HEK293 (cell line): ENCODE data around the gene ITPR2.

Experiments used
- CTCF ChIA-PET: fragments of 350-600 bp; formaldehyde crosslinking; extraction: SDS; loops from one replicate; lab custom pipeline; 2021; ENCODE audit warnings: antibody characterized with exemption; lab: Yijun Ruan, JAX
- POLR2A ChIA-PET: fragments of 300-600 bp; formaldehyde crosslinking; extraction: SDS; loops from one replicate; lab custom pipeline; 2020; ENCODE audit warnings: antibody characterized with exemption, inconsistent platforms; lab: Yijun Ruan, JAX
- H3K27ac ChIP-seq: fragments of 200-500 bp; sonication (Bioruptor generic); 2 replicates; pipeline ENCODE4 v1.5.1; 2014; ENCODE audit warnings: low read depth, low read length, control low read depth, inconsistent platforms; ENCODE audit errors: extremely low read depth
- H3K36me3 ChIP-seq, 2 experiments: fragments of 200-500 bp in 1 of 2; sonication (Bioruptor generic) in 1 of 2; 1 replicate in 1 of 2; 2 replicates in 1 of 2; pipeline ENCODE4 v1.5.1; 2014 to 2017; ENCODE audit warnings: inconsistent platforms in 2 of 2, low read length in 2 of 2; ENCODE audit not compliant: control insufficient read depth in 2 of 2, insufficient read depth in 1 of 2
- H3K4me1 ChIP-seq: fragments of 200-500 bp; sonication (Bioruptor generic); 2 replicates; pipeline ENCODE4 v1.5.1; 2014; ENCODE audit warnings: mild to moderate bottlenecking, low read length, inconsistent platforms; ENCODE audit not compliant: control insufficient read depth, insufficient read depth
- H3K4me3 ChIP-seq: 2 replicates; pipeline ENCODE4 v1.5.1; 2011; ENCODE audit warnings: low read depth, mild to moderate bottlenecking, control low read depth, low read length, moderate library complexity
- H3K9me3 ChIP-seq: fragments of 200-500 bp; sonication (Bioruptor generic); 2 replicates; pipeline ENCODE4 v1.5.1; 2014; ENCODE audit warnings: low read depth, low read length, inconsistent platforms; ENCODE audit not compliant: control insufficient read depth, insufficient read depth
- EGR2 ChIP-seq: fragments of 450-650 bp; formaldehyde crosslinking; IDR thresholded peaks from 2 replicates; pipeline ENCODE4 v1.5.1; 2016; ENCODE audit warnings: low read depth, missing biosample characterization, missing genetic modification characterization
- GFI1B ChIP-seq: fragments of 450-650 bp; formaldehyde crosslinking; IDR thresholded peaks from 2 replicates; pipeline ENCODE4 v1.5.1; 2016; ENCODE audit warnings: missing biosample characterization, missing genetic modification characterization
- HIC1 ChIP-seq: fragments of 450-650 bp; formaldehyde crosslinking; IDR thresholded peaks from 2 replicates; pipeline ENCODE4 v1.5.1; 2016; ENCODE audit warnings: missing biosample characterization, missing genetic modification characterization
- KLF9 ChIP-seq: fragments of 450-650 bp; formaldehyde crosslinking; IDR thresholded peaks from 2 replicates; pipeline ENCODE4 v1.5.1; 2016; ENCODE audit warnings: missing biosample characterization, missing genetic modification characterization, low read depth
- OSR2 ChIP-seq: fragments of 450-650 bp; formaldehyde crosslinking; IDR thresholded peaks from 2 replicates; pipeline ENCODE4 v1.5.1; 2016; ENCODE audit warnings: missing biosample characterization, missing genetic modification characterization
- SETDB1 ChIP-seq: IDR thresholded peaks from one replicate; pipeline ENCODE4 v1.6.1; 2017; ENCODE audit warnings: mild to moderate bottlenecking, low read length, moderate library complexity, mixed read lengths; ENCODE audit not compliant: insufficient read length
- SP3 ChIP-seq: fragments of 450-650 bp; formaldehyde crosslinking; IDR thresholded peaks from 2 replicates; pipeline ENCODE4 v1.5.1; 2016; ENCODE audit warnings: missing biosample characterization, missing genetic modification characterization
- ZBTB1 ChIP-seq: fragments of 450-650 bp; formaldehyde crosslinking; IDR thresholded peaks from 2 replicates; pipeline ENCODE4 v1.5.1; 2016; ENCODE audit warnings: missing biosample characterization, missing genetic modification characterization
- ZBTB11 ChIP-seq: fragments of 450-650 bp; formaldehyde crosslinking; conservative IDR thresholded peaks from 2 replicates; pipeline ENCODE4 v1.5.1; 2016; ENCODE audit warnings: low read depth, missing biosample characterization, missing genetic modification characterization
- ZBTB17 ChIP-seq: fragments of 450-650 bp; formaldehyde crosslinking; IDR thresholded peaks from 2 replicates; pipeline ENCODE4 v1.5.1; 2016; ENCODE audit warnings: missing biosample characterization, missing genetic modification characterization
- ZEB2 ChIP-seq: fragments of 450-650 bp; formaldehyde crosslinking; IDR thresholded peaks from 2 replicates; pipeline ENCODE4 v1.5.1; 2016; ENCODE audit warnings: missing biosample characterization, missing genetic modification characterization
- ZFP41 ChIP-seq: fragments of 450-650 bp; formaldehyde crosslinking; IDR thresholded peaks from 2 replicates; pipeline ENCODE4 v1.5.1; 2016; ENCODE audit warnings: missing biosample characterization, missing genetic modification characterization, borderline replicate concordance
- ZNF19 ChIP-seq: fragments of 450-650 bp; formaldehyde crosslinking; IDR thresholded peaks from 2 replicates; pipeline ENCODE4; 2016; ENCODE audit warnings: missing biosample characterization, missing genetic modification characterization, low read depth
- ZNF2 ChIP-seq: fragments of 450-650 bp; formaldehyde crosslinking; IDR thresholded peaks from 2 replicates; pipeline ENCODE4 v1.5.1; 2016; ENCODE audit warnings: missing biosample characterization, missing genetic modification characterization
- ZNF211 ChIP-seq: fragments of 450-650 bp; formaldehyde crosslinking; IDR thresholded peaks from 2 replicates; pipeline ENCODE4 v1.5.1; 2016; ENCODE audit warnings: low read depth, missing biosample characterization, missing genetic modification characterization
- ZNF274 ChIP-seq, 2 experiments: fragments of 200-500 bp in 1 of 2; fragments of 450-650 bp in 1 of 2; sonication (Bioruptor generic) in 1 of 2; formaldehyde crosslinking in 1 of 2; IDR thresholded peaks; 2 replicates each; pipeline versions ENCODE4 v1.5.1 to v1.6.1; 2014 to 2016; ENCODE audit warnings: borderline replicate concordance in 1 of 2, inconsistent platforms in 1 of 2, low read length in 1 of 2, missing biosample characterization in 1 of 2, missing genetic modification characterization in 1 of 2
- ZNF341 ChIP-seq: fragments of 450-650 bp; formaldehyde crosslinking; IDR thresholded peaks from 2 replicates; pipeline ENCODE4; 2016; ENCODE audit warnings: low read depth, missing biosample characterization, missing genetic modification characterization
- ZNF362 ChIP-seq: fragments of 450-650 bp; formaldehyde crosslinking; IDR thresholded peaks from 2 replicates; pipeline ENCODE4 v1.5.1; 2016; ENCODE audit warnings: missing biosample characterization, missing genetic modification characterization
- ZNF449 ChIP-seq: fragments of 450-650 bp; formaldehyde crosslinking; IDR thresholded peaks from 2 replicates; pipeline ENCODE4 v1.5.1; 2017; ENCODE audit warnings: missing biosample characterization, mild to moderate bottlenecking, missing genetic modification characterization, moderate library complexity
- ZNF514 ChIP-seq: fragments of 450-650 bp; formaldehyde crosslinking; IDR thresholded peaks from 2 replicates; pipeline ENCODE4 v1.5.1; 2016; ENCODE audit warnings: missing biosample characterization, missing genetic modification characterization
- ZNF555 ChIP-seq: fragments of 450-650 bp; formaldehyde crosslinking; conservative IDR thresholded peaks from 2 replicates; pipeline ENCODE4 v1.5.1; 2017; ENCODE audit warnings: missing biosample characterization, mild to moderate bottlenecking, missing genetic modification characterization, inconsistent platforms
- ZNF561 ChIP-seq: fragments of 450-650 bp; IDR thresholded peaks from 2 replicates; pipeline ENCODE4 v1.5.1; 2018; ENCODE audit warnings: missing biosample characterization, missing genetic modification characterization, borderline replicate concordance
- ZNF580 ChIP-seq: fragments of 450-650 bp; formaldehyde crosslinking; IDR thresholded peaks from 2 replicates; pipeline ENCODE4 v1.5.1; 2016; ENCODE audit warnings: missing biosample characterization, missing genetic modification characterization
- ZNF660 ChIP-seq: fragments of 450-650 bp; IDR thresholded peaks from 2 replicates; pipeline ENCODE4 v1.5.1; 2018; ENCODE audit warnings: missing biosample characterization, mild to moderate bottlenecking, missing genetic modification characterization
- ZNF776 ChIP-seq: fragments of 450-650 bp; formaldehyde crosslinking; IDR thresholded peaks from 2 replicates; pipeline ENCODE4 v1.5.0; 2017; ENCODE audit warnings: missing biosample characterization, missing genetic modification characterization, borderline replicate concordance
- ZNF792 ChIP-seq: fragments of 450-650 bp; formaldehyde crosslinking; IDR thresholded peaks from 2 replicates; pipeline ENCODE4 v1.5.1; 2016; ENCODE audit warnings: missing biosample characterization, missing genetic modification characterization
- ZSCAN5A ChIP-seq: fragments of 450-650 bp; formaldehyde crosslinking; IDR thresholded peaks from 2 replicates; pipeline ENCODE4 v1.5.1; 2016; ENCODE audit warnings: missing biosample characterization, missing genetic modification characterization

The ITPR2 gene

GRCh38 chr12:26428420-26428819 lies 404.6 kb downstream of the ITPR2 start:
- CTCF ChIA-PET = interaction anchor here (0.5 kb wide), 1 partner anchor 115 kb away, joined by 5 read pairs; no protein-coding TSS in a partner anchor

GRCh38 chr12:26426652-26427051 lies 406.3 kb downstream of the ITPR2 start:
- no peak overlapping the region for H3K4me3 ChIP-seq
- no peaks in the 10 kb centered on the region for H3K9me3 ChIP-seq
- POLR2A ChIA-PET = no interaction called here
- no peaks in the 10 kb centered on the region for H3K36me3 ChIP-seq
- no peak overlapping the region for H3K27ac ChIP-seq
- no peaks in the 10 kb centered on the region for H3K4me1 ChIP-seq
- TF ChIP-seq ZNF449 (tag by site-specific recombination) (no peak), ZNF514 (tag by site-specific recombination) (no peak), ZFP41 (tag by site-specific recombination) (no peak), ZNF341 (tag by site-specific recombination) (no peak), EGR2 (tag by site-specific recombination) (no peak), ZBTB11 (tag by site-specific recombination) (no peak), GFI1B (no peak), SP3 (no peak), ZNF561 (tag by site-specific recombination) (no peak)
- TF ChIP-seq, all 188 proteins: peak for 0
- CTCF ChIA-PET = interaction anchor here (1.3 kb wide), 1 partner anchor 306 kb away, joined by 5 read pairs; no protein-coding TSS in a partner anchor

More at GRCh38 chr12:26428420-26428819, 404.6 kb downstream of the ITPR2 start:
- TF ChIP-seq ZNF362 (tag by site-specific recombination) = no peak
- no peak for TF ChIP-seq ZEB2 (tag by site-specific recombination)
- TF ChIP-seq ZNF211 (tag by site-specific recombination) = no peak
- no peak for TF ChIP-seq ZNF274 (IDR thresholded peaks at IDR 0.05; ENCODE audit: low read length)
- no peak for TF ChIP-seq ZNF274 (tag by site-specific recombination; IDR thresholded peaks at IDR 0.05; ENCODE audit: borderline replicate concordance)
- TF ChIP-seq SP3 = no peak
- TF ChIP-seq ZBTB17 (tag by site-specific recombination) = no peak
- no peak for TF ChIP-seq ZNF2 (tag by site-specific recombination)
- no peak for TF ChIP-seq ZNF776
- TF ChIP-seq HIC1 (tag by site-specific recombination) = no peak
- TF ChIP-seq ZNF660 = no peak
- no peak for TF ChIP-seq ZNF19
- TF ChIP-seq ZNF580 (tag by site-specific recombination) = no peak
- TF ChIP-seq ZBTB1 (tag by site-specific recombination) = no peak
- TF ChIP-seq ZNF792 (tag by site-specific recombination) = no peak
- no peak for TF ChIP-seq ZSCAN5A (tag by site-specific recombination)
- no peak for TF ChIP-seq OSR2
- no peak for TF ChIP-seq ZNF555
- TF ChIP-seq SETDB1 = no peak
- TF ChIP-seq KLF9 (tag by site-specific recombination) = no peak
- H3K4me1 ChIP-seq = no peaks in the 10 kb centered on the region
- H3K27ac ChIP-seq = no peak overlapping the region
- POLR2A ChIA-PET = no interaction called here
- no peak overlapping the region for H3K4me3 ChIP-seq
- no peaks in the 10 kb centered on the region for H3K36me3 ChIP-seq
- H3K9me3 ChIP-seq = no peaks in the 10 kb centered on the region
